ENCODE data around the gene FAM76A. TPM values are rescaled to one million over a fixed set of nuclear protein-coding genes. Genes with fewer than 3 reads are reported as not detected.
"Not testable (repeated sequence)": the region's sequence is repeated elsewhere in the genome, so short reads cannot be mapped to it uniquely, and the experiment has no call there.

Gene FAM76A
- 10 to 100 TPM in 1 of 4 donors, 1 to 10 TPM in 3; 4.9 to 14.7 (median 9.5) TPM for total RNA-seq

GRCh38 chr1:27725374-27726172 is at the start of gene FAM76A:
Gene FAM76A (plus strand): TSS chr1:27725961. CDS start chr1:27726081, 120 bp downstream.
- intact Hi-C loops (cut with DNase I): no loop called here
- Histone ChIP-seq H3K9me3 (no peaks in the 10 kb centered on the region), H3K4me1 (peaks cover 6 to 21% (median 7%) of the 10 kb centered on the region in 3 donors), H3K27me3 (no peaks in the 10 kb centered on the region), H3K36me3 (peaks cover 0 to 26% (median 5%) of the 10 kb centered on the region in 3 donors), H3K4me3 (peak within 1 kb of the TSS; percentile 67 to 92 (median 78)), H3K27ac (peak within 1 kb of the TSS; percentile 91 to 94 (median 92))
- DNase-seq: peak; percentile 96
- peak in 3 of 4 donors; percentile 27 to 91 (median 83) for TF ChIP-seq POLR2A (IDR thresholded peaks at IDR 0.05)
- peak; percentile 34 to 52 (median 42) for TF ChIP-seq CTCF (IDR thresholded peaks at IDR 0.05)
- 5 to 14% methylated on average over 7 to 9 of the region's 72 CpGs for WGBS, 2 donors

DNA sequence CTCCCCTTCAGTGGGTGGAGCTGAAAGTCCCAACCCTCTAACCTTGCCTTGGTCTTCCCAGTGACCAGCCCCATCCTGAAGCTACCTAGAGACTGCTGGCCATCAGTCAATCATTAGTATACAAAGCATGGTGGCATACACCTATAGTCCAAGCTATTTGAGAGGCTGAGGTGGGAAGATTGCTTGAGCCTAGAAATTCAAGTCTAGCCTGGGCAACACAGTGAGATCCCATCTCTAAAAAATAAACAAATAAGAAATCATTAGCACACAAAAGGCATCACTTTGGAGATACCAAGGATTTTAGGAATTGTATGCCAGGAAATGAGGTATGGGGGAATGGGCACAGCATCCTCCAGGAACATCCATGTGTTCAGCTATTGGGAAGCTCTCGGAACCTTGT is 49.4 kb upstream of the FAM76A start:
- TF ChIP-seq POLR2A (IDR thresholded peaks at IDR 0.05): no peak
- no peak for TF ChIP-seq CTCF (IDR thresholded peaks at IDR 0.05)
- no peak overlapping the region for H3K4me3 ChIP-seq
- H3K9me3 ChIP-seq: peaks cover 0 to 18% (median 12%) of the 10 kb centered on the region in 3 donors
- no peaks in the 10 kb centered on the region for H3K27me3 ChIP-seq
- no peak for DNase-seq
- H3K36me3 ChIP-seq: no peaks in the 10 kb centered on the region
- intact Hi-C loops (cut with DNase I): no loop called here
- H3K27ac ChIP-seq: no peak overlapping the region
- WGBS, 2 donors: 100% methylated on average over 1 of the region's 1 CpG
- H3K4me1 ChIP-seq: peaks cover 0 to 16% (median 12%) of the 10 kb centered on the region in 3 donors

- no peaks in the 10 kb centered on the region for H3K4me1 ChIP-seq
- no peak overlapping the region for H3K4me3 ChIP-seq
- no peak for DNase-seq
- intact Hi-C loops (cut with DNase I): no loop called here
- H3K27ac ChIP-seq: no peak overlapping the region
- peaks cover 0 to 29% (median 19%) of the 10 kb centered on the region in 3 donors for H3K9me3 ChIP-seq
- TF ChIP-seq POLR2A (IDR thresholded peaks at IDR 0.05) (no peak), CTCF (IDR thresholded peaks at IDR 0.05) (no peak)
- no peaks in the 10 kb centered on the region for H3K27me3 ChIP-seq
- no peaks in the 10 kb centered on the region for H3K36me3 ChIP-seq
Measured at GRCh38 chr1:27678747-27679146, 47.0 kb upstream of the FAM76A start.

GRCh38 chr1:27680225-27680791 is 45.5 kb upstream of the FAM76A start:
- H3K27ac ChIP-seq; H3K4me1 ChIP-seq; H3K36me3 ChIP-seq; H3K4me3 ChIP-seq; H3K27me3 ChIP-seq; intact Hi-C loops (cut with DNase I); DNase-seq: not testable (repeated sequence)
- 100% methylated on average over 2 of the region's 2 CpGs; no CpG with 5 or more reads in 1 of the 2 donors for WGBS, 2 donors
- peaks cover 0 to 29% (median 19%) of the 10 kb centered on the region in 3 donors for H3K9me3 ChIP-seq

DNA sequence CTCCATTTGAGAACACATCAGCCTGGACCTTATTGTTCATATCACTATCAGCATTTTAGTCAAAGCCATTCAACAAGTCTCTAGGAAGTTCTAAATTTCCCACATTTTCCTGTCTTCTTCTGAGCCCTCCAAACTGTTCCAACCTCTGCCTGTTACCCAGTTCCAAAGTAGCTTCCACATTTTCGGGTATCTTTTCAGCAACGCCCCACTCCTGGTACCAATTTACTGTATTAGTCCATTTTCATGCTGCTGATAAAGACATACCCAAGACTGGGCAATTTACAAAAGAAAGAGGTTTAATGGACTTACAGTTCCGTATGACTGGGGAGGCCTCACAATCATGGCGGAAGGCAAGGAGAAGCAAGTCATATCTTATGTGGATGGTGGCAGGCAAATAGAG is 44.2 kb upstream of the FAM76A start:
- H3K27me3 ChIP-seq; intact Hi-C loops (cut with DNase I); H3K4me1 ChIP-seq; H3K27ac ChIP-seq; H3K36me3 ChIP-seq; H3K4me3 ChIP-seq; DNase-seq: not testable (repeated sequence)
- 92 to 99% methylated on average over 3 to 4 of the region's 4 CpGs for WGBS, 2 donors
- peaks cover 0 to 29% (median 19%) of the 10 kb centered on the region in 3 donors for H3K9me3 ChIP-seq

- H3K4me3 ChIP-seq: no peak overlapping the region
- no peaks in the 10 kb centered on the region for H3K27me3 ChIP-seq
- H3K27ac ChIP-seq: no peak overlapping the region
- intact Hi-C loops (cut with DNase I): no loop called here
- 86 to 88% methylated on average over 5 of the region's 5 CpGs for WGBS, 2 donors
- H3K36me3 ChIP-seq: no peaks in the 10 kb centered on the region
- no peak for TF ChIP-seq CTCF (IDR thresholded peaks at IDR 0.05)
- no peak for TF ChIP-seq POLR2A (IDR thresholded peaks at IDR 0.05)
- H3K4me1 ChIP-seq: peaks cover 0 to 13% (median 0%) of the 10 kb centered on the region in 3 donors
- peaks cover 0 to 29% (median 19%) of the 10 kb centered on the region in 3 donors for H3K9me3 ChIP-seq
- no peak for DNase-seq
Measured at GRCh38 chr1:27682351-27682944, 43.3 kb upstream of the FAM76A start.

Measured in esophagus squamous epithelium (tissue), 5 donors.